GM19452 (cell line): ENCODE data around the gene KCND1.

Experiments used
- ATAC-seq: cut with Tn5 transposase; IDR thresholded peaks from one replicate; pipeline ENCODE4 v1.9.1; 2021; ENCODE audit not compliant: unreplicated experiment

The KCND1 gene

GRCh38 chrX:48938721-48939425 lies 32.8 kb downstream of the KCND1 start:
- peak; percentile 45 for ATAC-seq

GRCh38 chrX:48937054-48937907 lies 34.4 kb downstream of the KCND1 start:
- ATAC-seq: peak; percentile 56

GRCh38 chrX:48936429-48937053 lies 35.1 kb downstream of the KCND1 start:
- no peak for ATAC-seq

- ATAC-seq: no peak
These were observed 36.4 kb downstream of the KCND1 start for GRCh38 chrX:48935301-48935670.

GRCh38 chrX:48934581-48935300 lies 36.9 kb downstream of the KCND1 start:
- no peak for ATAC-seq

GRCh38 chrX:48933757-48934156 lies 37.9 kb downstream of the KCND1 start:
- ATAC-seq: no peak

- no peak for ATAC-seq
These were observed 43.8 kb downstream of the KCND1 start for GRCh38 chrX:48927736-48928382.

GRCh38 chrX:48927123-48927522 lies 44.5 kb downstream of the KCND1 start:
- no peak for ATAC-seq

- no peak for ATAC-seq
These were observed 47.4 kb downstream of the KCND1 start for GRCh38 chrX:48924270-48924669.

GRCh38 chrX:48923771-48924170 lies 47.9 kb downstream of the KCND1 start:
- ATAC-seq: no peak

- ATAC-seq: no peak
These were observed 50.9 kb downstream of the KCND1 start for GRCh38 chrX:48920718-48921104.

- ATAC-seq: no peak
These were observed 51.5 kb downstream of the KCND1 start for GRCh38 chrX:48919947-48920717.

GRCh38 chrX:48919360-48919841 lies 52.2 kb downstream of the KCND1 start:
- ATAC-seq: no peak

- ATAC-seq: peak; percentile 68
These were observed 52.9 kb downstream of the KCND1 start, which contains the start of gene PIM2 for GRCh38 chrX:48918643-48919340. TSS of gene PIM2 (minus strand) at chrX:48919024. CDS start at chrX:48918834, 190 bp downstream.

GRCh38 chrX:48918301-48918642 lies 53.4 kb downstream of the KCND1 start:
- ATAC-seq: no peak

- ATAC-seq: peak; percentile 46
These were observed 54.3 kb downstream of the KCND1 start for GRCh38 chrX:48917139-48918001.

GRCh38 chrX:48914593-48915493 lies 56.8 kb downstream of the KCND1 start:
- ATAC-seq: no peak
